HUDEP-2 (cell line): Measurements from ENCODE around the gene SELENOW.
"Not testable (repeated sequence)": the region's sequence is repeated elsewhere in the genome, so short reads cannot be mapped to it uniquely, and the experiment has no call there.

Source experiments
- DNase-seq, 76 experiments: peaks; one replicate each; lab custom pipeline; 2025; ENCODE audit not compliant: unreplicated experiment in 76 of 76; lab: John Stamatoyannopoulos, UW

Gene SELENOW

DNA sequence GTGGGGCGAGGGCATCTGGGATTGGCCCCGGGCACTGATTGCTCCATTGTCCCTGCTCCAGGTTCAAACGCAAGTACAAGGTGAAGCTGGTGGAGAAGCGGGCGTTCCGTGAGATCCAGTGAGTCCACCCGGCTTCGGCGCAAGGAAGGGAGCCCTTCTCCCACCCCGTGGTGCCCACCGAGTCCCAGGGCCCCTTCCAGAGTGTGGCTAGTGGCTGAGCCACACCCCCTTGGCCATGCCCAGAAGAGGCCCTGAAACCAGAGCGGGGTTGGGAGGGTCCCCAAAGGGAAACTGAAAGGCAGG lies 21.9 kb upstream of the SELENOW start:
- no peak for DNase-seq

GRCh38 chr19:47756953-47757608 lies 21.4 kb upstream of the SELENOW start:
- no peak for DNase-seq

DNA sequence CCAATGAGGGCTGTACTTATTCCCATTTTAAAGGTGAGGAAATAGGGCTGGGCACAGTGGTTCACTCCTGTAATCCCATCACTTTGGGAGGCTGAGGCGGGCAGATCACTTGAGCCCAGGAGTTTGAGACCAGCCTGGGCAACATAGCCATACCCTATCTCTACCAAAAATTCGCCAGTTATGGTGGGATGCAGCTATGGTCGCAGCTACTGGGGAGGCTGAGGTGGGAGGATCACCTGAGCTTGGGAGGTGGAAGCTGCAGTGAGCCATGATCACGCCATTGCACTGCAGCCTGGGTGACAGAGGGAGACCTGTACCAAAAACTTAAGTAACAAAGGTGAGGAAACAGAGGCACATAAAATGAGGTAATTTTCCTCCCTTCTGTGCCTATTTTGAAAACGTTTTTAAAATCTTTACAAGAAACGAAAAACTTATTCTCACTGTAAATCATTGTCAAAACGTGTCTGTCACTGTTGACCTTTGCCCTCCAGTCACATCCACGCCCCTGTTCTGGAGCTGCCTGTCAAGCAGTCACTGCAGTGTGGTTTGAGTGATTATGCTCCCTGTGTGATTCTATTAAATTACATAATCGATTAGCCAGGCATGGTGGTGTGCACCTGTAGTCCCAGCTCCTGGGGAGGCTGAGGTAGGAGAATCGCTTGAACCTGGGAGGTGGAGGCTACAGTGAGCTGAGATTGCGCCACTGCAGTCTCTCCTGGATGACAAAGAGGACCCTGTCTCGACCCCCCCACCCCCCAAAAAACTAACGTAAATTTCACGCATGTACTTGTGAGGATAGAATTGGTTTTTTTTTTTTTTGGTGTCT lies 20.7 kb upstream of the SELENOW start:
- no peak for DNase-seq

DNA sequence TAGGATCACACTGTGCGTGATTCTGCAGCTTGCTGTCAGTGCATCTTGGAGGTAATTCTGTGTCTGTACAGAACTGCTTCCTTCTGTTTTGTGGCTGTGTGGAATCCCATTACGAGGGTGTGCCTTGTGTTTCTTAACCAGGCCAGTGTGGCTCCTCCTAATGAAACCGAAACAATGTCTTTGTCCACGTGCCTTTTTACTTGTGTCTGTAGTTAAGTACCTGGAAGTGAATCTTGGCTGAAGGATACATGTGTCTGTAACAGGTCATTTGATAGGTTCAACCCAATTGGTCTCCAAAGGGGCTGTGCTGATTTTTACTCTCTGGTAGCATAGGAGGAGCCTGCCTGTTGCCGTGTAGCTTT lies 20.1 kb upstream of the SELENOW start:
- DNase-seq, result no peak

DNA sequence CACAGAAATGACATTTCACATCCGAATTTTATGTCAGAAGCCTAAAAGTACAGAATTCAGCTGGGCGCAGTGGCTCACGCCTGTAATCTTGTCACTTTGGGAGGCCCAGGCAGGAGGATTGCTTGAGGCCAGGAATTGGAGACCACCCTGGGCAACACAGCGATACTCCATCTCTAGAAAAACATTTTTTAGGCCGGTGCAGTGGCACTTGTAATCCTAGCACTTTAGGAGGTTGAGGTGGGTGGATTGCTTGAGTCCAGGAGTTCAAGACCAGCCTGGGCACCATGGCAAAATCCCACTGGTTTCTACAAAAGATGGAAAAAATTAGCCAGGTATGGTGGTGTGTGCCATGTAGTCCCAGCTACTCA lies 17.9 kb upstream of the SELENOW start:
- no peak for DNase-seq

DNA sequence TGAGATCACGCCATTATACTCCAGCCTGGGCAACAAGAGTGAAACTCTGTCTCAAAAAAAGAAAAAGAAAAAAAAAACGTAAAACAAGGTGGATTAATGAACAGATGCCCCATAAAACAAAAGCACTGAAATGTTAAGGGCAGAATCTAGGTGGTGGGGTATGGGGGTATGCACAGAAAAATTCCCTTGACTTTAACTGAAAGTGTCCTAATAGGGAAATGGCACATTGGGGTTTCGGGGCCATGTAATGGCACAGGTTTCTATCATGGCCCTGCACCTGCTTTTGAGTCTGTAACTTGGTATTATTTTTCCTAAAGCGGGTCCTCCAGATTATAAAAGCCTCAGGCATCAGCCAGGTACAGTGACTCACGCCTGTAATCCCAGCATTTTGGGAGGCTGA lies 16.9 kb upstream of the SELENOW start:
- no peak for DNase-seq

- DNase-seq, result no peak
These were observed 16.4 kb upstream of the SELENOW start for GRCh38 chr19:47762151-47762550.

- no peak for DNase-seq
These were observed 15.7 kb upstream of the SELENOW start for GRCh38 chr19:47762615-47763308.

- DNase-seq, result not testable (repeated sequence)
These were observed 13.8 kb upstream of the SELENOW start for GRCh38 chr19:47764705-47765104.

- peak in 62 of 76 experiments; percentile 7 to 81 (median 60) for DNase-seq
These were observed 12.8 kb upstream of the SELENOW start for GRCh38 chr19:47765523-47766358.

DNA sequence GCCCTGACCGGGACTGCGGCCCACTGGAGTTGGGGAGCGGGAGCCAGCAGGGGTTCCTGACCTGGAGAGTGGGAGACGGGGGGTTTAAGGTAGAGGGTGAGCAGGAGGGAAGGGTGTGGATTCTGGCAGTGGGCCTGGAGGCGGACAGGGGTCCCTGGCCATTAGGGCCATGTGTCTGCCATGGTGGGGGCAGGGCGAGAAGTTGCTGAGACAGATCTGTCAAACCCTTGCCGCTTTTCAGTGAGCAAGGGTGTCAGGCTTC lies 12.2 kb upstream of the SELENOW start:
- no peak for DNase-seq

DNA sequence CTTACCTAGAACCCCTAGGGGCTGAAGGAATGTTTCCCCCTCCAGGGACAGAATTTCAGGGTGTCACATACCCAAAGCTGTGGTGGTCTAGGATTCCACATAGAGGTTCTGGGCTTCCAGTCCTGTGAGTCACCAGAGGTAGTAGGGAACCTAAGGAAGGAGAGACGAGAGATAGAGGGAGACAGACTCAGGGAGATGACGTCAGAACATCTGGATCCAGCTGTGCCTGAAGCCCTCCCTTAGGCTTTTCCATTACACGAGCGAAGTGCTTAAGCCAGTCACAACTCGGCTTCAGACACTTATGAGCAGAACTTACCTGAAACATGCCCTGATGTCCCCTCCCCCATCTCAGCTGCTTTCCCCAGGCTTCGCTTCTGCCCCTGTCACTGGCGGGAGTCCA lies 11.8 kb upstream of the SELENOW start:
- no peak for DNase-seq

DNA sequence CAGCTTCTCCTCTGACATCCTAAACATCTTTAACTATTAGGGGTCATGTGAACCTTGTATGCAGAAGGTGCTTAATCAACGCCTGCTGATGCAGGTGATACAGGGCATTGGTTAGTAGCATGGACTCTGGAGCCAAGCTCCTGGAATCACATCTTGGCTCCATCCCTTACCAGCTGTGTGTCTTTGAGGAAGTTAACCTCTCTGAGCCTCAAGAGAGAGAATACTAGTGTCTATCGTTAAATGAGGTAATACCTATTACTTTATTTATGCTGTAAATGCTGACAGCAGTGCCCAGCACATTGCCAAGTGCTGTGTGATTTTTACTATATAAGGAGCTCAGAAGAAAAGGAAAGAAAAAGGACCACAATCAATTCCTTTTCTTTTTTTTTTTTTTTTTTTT lies 11.2 kb upstream of the SELENOW start:
- no peak for DNase-seq

DNA sequence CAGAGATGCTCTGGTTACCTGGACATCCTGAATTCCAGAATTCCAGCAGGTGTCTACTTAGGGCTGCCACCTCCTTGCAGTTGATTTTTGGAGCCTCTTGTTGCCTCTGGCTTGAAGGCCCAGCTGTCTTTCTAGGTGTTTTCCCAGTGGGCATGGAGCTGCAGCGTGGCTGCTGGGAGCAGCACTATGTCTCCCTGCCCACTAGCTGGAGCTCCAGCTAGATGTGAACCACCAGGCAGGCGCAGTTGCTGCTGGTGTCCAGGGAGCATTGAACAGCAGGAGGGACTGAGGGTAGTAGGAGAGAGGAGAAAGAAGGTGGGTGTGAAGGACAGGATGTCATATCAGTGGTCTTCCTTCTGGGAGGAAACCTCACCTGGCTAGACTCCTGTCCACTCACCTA lies 9.9 kb upstream of the SELENOW start:
- DNase-seq, result no peak

- DNase-seq, result no peak
These were observed 9.0 kb upstream of the SELENOW start for GRCh38 chr19:47769534-47769933.

- DNase-seq, result not testable (repeated sequence)
These were observed 7.2 kb upstream of the SELENOW start for GRCh38 chr19:47771291-47771690.

DNA sequence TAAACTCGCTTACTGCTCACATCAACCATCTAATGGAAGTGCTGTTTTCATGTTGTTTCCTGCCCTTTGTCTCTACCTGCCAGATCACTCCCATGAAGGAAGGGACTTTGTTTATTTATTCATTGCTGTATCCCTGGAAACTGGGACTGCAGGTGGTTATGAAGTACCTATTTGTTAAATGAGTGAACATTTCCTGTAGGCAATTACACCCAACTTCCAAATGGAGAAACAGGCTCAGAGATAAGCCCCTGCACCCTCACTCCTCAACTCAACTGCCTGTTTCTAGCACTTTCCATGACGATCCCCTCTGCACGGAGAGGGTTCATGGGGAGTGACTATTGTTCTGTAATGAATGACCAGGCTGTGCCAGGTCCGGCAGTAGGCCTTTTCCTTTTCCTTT lies 1.9 kb upstream of the SELENOW start:
- DNase-seq, result no peak

- DNase-seq, result not testable (repeated sequence)
These were observed 1.1 kb upstream of the SELENOW start for GRCh38 chr19:47777245-47778048.

DNA sequence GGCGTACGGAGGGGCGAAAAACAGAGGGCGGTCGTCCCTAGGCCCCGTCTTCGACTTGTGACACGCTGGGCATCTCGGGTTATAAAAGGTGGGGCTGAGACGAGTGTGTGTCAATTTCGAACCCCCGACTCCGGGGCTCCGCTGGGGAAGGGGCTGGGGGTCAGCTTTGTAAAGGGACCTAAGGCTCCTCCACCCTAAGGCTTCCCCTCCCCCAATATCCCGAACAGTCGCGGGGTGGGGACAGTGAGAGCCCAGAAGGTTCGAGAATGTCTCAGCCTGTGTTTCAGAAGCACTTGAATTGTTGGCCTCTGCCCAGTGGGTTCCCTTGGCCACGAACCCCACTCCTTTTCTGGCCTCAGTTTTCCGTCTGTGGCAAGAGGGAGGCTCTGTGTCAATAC lies 450 bp downstream of the SELENOW start:
- peak in 6 of 76 experiments; percentile 6 to 45 (median 28) for DNase-seq

GRCh38 chr19:47779524-47780214 lies 1.2 kb downstream of the SELENOW start:
- DNase-seq, result no peak
